HL-60 (cell line): ENCODE measurements around the gene ARHGEF6.

Experiments
- DNase-seq, 2 experiments: peaks; one replicate each; pipeline ENCODE4 v3.0.0-alpha.2; 2010 to 2020; ENCODE audit warnings: low read depth in 1 of 2, low spot score in 1 of 2
- H3K27ac ChIP-seq: fragments of 250-450 bp; sonication (Bioruptor Pico); replicated peaks from 2 replicates; pipeline ENCODE4 v1.5.1; 2020; ENCODE audit warnings: mild to moderate bottlenecking, moderate library complexity
- H3K27me3 ChIP-seq: fragments of 250-450 bp; sonication (Bioruptor Pico); 2 replicates; pipeline ENCODE4 v1.5.1; 2021; ENCODE audit warnings: mild to moderate bottlenecking, moderate library complexity; ENCODE audit not compliant: insufficient read depth, poor library complexity, severe bottlenecking
- H3K4me3 ChIP-seq: replicated peaks from 2 replicates; pipeline ENCODE4 v1.5.1; 2011; ENCODE audit warnings: mild to moderate bottlenecking, control low read depth, low read length; ENCODE audit not compliant: insufficient read depth
- CTCF ChIP-seq: IDR thresholded peaks from one replicate; pipeline ENCODE4 v1.5.1; 2011; ENCODE audit warnings: low read length, control low read depth, inconsistent platforms; ENCODE audit not compliant: insufficient read depth
- GABPA ChIP-seq: IDR thresholded peaks from 2 replicates; pipeline ENCODE4 v1.6.1; 2012; ENCODE audit warnings: low read depth
- POLR2AphosphoS5 ChIP-seq: IDR thresholded peaks from 2 replicates; pipeline ENCODE4 v1.6.1; 2012; ENCODE audit warnings: low read depth
- REST ChIP-seq: IDR thresholded peaks from 2 replicates; pipeline ENCODE4 v1.6.1; 2012; ENCODE audit warnings: low read depth; ENCODE audit not compliant: insufficient replicate concordance
- SPI1 ChIP-seq: IDR thresholded peaks from 2 replicates; pipeline ENCODE4 v1.6.1; 2012; ENCODE audit warnings: low read depth, mild to moderate bottlenecking, borderline replicate concordance

ARHGEF6 gene

GRCh38 chrX:136784231-136784630 lies 3.5 kb upstream of the ARHGEF6 start:
- Histone ChIP-seq H3K27me3 (no peaks in the 10 kb centered on the region), H3K27ac (peak overlapping the region; percentile 35; the same call in 1 of the 2 replicates), H3K4me3 (no peak overlapping the region)
- no peak for TF ChIP-seq GABPA
- TF ChIP-seq REST = no peak
- no peak for TF ChIP-seq POLR2AphosphoS5
- peak; percentile 5; the same call in 1 of the 2 replicates for TF ChIP-seq SPI1
- peak in 1 of 2 experiments; percentile 56 for DNase-seq

- H3K27ac ChIP-seq = no peak overlapping the region
- no peak for DNase-seq
- H3K27me3 ChIP-seq = no peaks in the 10 kb centered on the region
- no peak for TF ChIP-seq GABPA
- no peak for TF ChIP-seq POLR2AphosphoS5
- TF ChIP-seq CTCF = no peak
- TF ChIP-seq SPI1 = no peak
- no peak for TF ChIP-seq REST
- no peak overlapping the region for H3K4me3 ChIP-seq
Measured at GRCh38 chrX:136783159-136783558, 2.4 kb upstream of the ARHGEF6 start.

- no peaks in the 10 kb centered on the region for H3K27me3 ChIP-seq
- peak overlapping the region; percentile 44 for H3K4me3 ChIP-seq
- TF ChIP-seq POLR2AphosphoS5 = no peak; the same call in 1 of the 2 replicates
- TF ChIP-seq GABPA = no peak
- peak in 1 of 2 experiments; percentile 49 for DNase-seq
- peak overlapping the region; percentile 93 for H3K27ac ChIP-seq
Measured at GRCh38 chrX:136781180-136781797, 557 bp upstream of the ARHGEF6 start.

GRCh38 chrX:136780241-136780640 lies 491 bp downstream of the ARHGEF6 start:
- Histone ChIP-seq H3K4me3 (peak overlapping the region; percentile 44), H3K27me3 (no peaks in the 10 kb centered on the region), H3K27ac (peak overlapping the region; percentile 93)
- no peak for DNase-seq
- TF ChIP-seq SPI1 (no peak), POLR2AphosphoS5 (no peak), GABPA (no peak), REST (no peak), CTCF (no peak)
